Transverse colon (tissue), 4 donors: Measurements from ENCODE around the gene MCFD2. TPM values are rescaled to one million over a fixed set of nuclear protein-coding genes. Genes with fewer than 3 reads are reported as not detected.

Experiments used
- DNase-seq: peaks from one replicate; pipeline ENCODE4 v3.0.0-alpha.2; 2019
- H3K27ac ChIP-seq, 4 donors: fragments of 200-600 bp; sonication (generic); 2 replicates each; pipeline ENCODE4 v1.5.1; 2016 to 2018; ENCODE audit warnings: inconsistent platforms in 4 of 4
- H3K27me3 ChIP-seq: fragments of 200-600 bp; sonication (generic); 2 replicates; pipeline ENCODE4 v1.5.1; 2017; ENCODE audit warnings: inconsistent platforms
- H3K36me3 ChIP-seq, 4 donors: fragments of 200-600 bp; sonication (generic); 2 replicates each; pipeline ENCODE4 v1.5.1; 2017 to 2019; ENCODE audit warnings: inconsistent platforms in 4 of 4
- H3K4me1 ChIP-seq, 4 donors: fragments of 200-600 bp; sonication (generic); 2 replicates each; pipeline ENCODE4 v1.5.1; 2017 to 2020; ENCODE audit warnings: inconsistent platforms in 4 of 4
- H3K4me3 ChIP-seq, 4 donors: fragments of 200-600 bp; sonication (generic); 1 replicate in 1 of 4; 2 replicates in 3 of 4; pipeline versions ENCODE4 v1.5.1 to v1.6.1; 2017 to 2019; ENCODE audit warnings: inconsistent platforms in 4 of 4
- H3K9me3 ChIP-seq, 2 donors: fragments of 200-600 bp; sonication (generic); 2 replicates each; pipeline ENCODE4 v1.5.1; 2017 to 2019; ENCODE audit warnings: inconsistent platforms in 2 of 2
- EP300 ChIP-seq: sonication (generic); formaldehyde crosslinking; IDR thresholded peaks from one replicate; pipeline ENCODE4 v1.6.1; 2017; ENCODE audit warnings: antibody characterized with exemption, low read depth
- POLR2A ChIP-seq: fragments of 450-650 bp; IDR thresholded peaks from one replicate; pipeline ENCODE4 v1.6.1; 2016; ENCODE audit warnings: antibody characterized with exemption, mild to moderate bottlenecking, moderate library complexity
- POLR2AphosphoS5 ChIP-seq, 3 donors: sonication (generic); formaldehyde crosslinking; IDR thresholded peaks; one replicate each; pipeline ENCODE4 v1.6.1; 2016; ENCODE audit warnings: antibody characterized with exemption in 3 of 3
- WGBS, 2 donors: methylation state at CpG; one replicate each; pipeline ENCODE4 v1.1.5; 2018; ENCODE audit warnings: low coverage in 1 of 2; 5-methylcytosine and 5-hydroxymethylcytosine counted together
- in situ Hi-C, 4 donors: fragments of 200-750 bp; cut with MboI; loops; one replicate each; pipeline versions ENCODE4 v1.15.0 to v1.15.1; 2017; ENCODE audit warnings: low sequenced_read_pairs in 3 of 4, low pct_ligation_motif_present in 1 of 4, low pct_unique_long_range_greater_than_20kb in 1 of 4
- intact Hi-C: fragments of 100-400 bp; cut with DNase I; formaldehyde crosslinking; loops from one replicate; pipeline ENCODE4 v1.15.1; 2023; ENCODE audit warnings: low total_unique reads
- total RNA-seq, 4 donors: library from RNA; depleted of rRNA; stranded (reverse); fragments of >200 nt; gene quantifications; one replicate each; pipeline ENCODE4 v1.1.0, GENCODE V29; 2016
- TF ChIP-seq, protein P1 (sequence below), 5 experiments: fragments of 200-600 bp in 3 of 5; fragments of 450-650 bp in 2 of 5; sonication (generic) in 3 of 5; IDR thresholded peaks; 1 replicate in 2 of 5; 2 replicates in 3 of 5; pipeline ENCODE4 v1.5.1; 2016 to 2017; ENCODE audit warnings: antibody characterized with exemption in 5 of 5, inconsistent platforms in 3 of 5, mild to moderate bottlenecking in 2 of 5, moderate library complexity in 1 of 5

Gene MCFD2
- total RNA-seq, 4 donors from 2014 or later, result 14.5 to 40.1 (median 26.8) TPM

DNA sequence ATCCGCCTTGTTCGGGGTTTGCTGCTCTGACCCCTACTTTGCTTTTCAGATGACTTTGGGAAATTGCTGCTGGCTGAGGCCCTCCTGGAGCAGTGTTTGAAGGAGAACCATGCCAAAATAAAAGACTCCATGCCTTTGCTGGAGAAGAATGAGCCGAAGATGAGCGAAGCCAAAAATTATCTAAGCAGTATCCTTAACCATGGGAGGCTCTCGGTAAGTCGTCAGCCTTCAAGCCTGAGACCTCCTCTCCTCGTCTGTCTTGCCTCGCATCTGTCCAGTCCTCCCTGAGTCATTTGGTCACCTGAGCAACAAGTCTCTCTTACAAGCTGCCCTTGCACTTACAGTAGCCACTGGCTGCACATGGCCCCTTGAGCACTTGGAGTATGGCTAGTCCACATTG is 34.7 kb upstream of the MCFD2 start:
- in situ Hi-C loops, result no loop called here
- DNase-seq, result no peak
- Histone ChIP-seq H3K4me3 (no peak overlapping the region), H3K36me3 (no peaks in the 10 kb centered on the region), H3K27me3 (no peaks in the 10 kb centered on the region), H3K9me3 (no peaks in the 10 kb centered on the region), H3K27ac (no peak overlapping the region), H3K4me1 (peaks cover 5 to 31% (median 16%) of the 10 kb centered on the region in 4 donors)
- intact Hi-C loops, result no loop called here
- TF ChIP-seq EP300 (no peak), POLR2AphosphoS5 (IDR thresholded peaks at IDR 0.05) (no peak), POLR2A (no peak)
- TF ChIP-seq, protein P1, sequence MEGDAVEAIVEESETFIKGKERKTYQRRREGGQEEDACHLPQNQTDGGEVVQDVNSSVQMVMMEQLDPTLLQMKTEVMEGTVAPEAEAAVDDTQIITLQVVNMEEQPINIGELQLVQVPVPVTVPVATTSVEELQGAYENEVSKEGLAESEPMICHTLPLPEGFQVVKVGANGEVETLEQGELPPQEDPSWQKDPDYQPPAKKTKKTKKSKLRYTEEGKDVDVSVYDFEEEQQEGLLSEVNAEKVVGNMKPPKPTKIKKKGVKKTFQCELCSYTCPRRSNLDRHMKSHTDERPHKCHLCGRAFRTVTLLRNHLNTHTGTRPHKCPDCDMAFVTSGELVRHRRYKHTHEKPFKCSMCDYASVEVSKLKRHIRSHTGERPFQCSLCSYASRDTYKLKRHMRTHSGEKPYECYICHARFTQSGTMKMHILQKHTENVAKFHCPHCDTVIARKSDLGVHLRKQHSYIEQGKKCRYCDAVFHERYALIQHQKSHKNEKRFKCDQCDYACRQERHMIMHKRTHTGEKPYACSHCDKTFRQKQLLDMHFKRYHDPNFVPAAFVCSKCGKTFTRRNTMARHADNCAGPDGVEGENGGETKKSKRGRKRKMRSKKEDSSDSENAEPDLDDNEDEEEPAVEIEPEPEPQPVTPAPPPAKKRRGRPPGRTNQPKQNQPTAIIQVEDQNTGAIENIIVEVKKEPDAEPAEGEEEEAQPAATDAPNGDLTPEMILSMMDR (IDR thresholded peaks at IDR 0.05), result no peak
- 89 to 94% methylated on average over 3 to 8 of the region's 8 CpGs for WGBS, 2 donors

DNA sequence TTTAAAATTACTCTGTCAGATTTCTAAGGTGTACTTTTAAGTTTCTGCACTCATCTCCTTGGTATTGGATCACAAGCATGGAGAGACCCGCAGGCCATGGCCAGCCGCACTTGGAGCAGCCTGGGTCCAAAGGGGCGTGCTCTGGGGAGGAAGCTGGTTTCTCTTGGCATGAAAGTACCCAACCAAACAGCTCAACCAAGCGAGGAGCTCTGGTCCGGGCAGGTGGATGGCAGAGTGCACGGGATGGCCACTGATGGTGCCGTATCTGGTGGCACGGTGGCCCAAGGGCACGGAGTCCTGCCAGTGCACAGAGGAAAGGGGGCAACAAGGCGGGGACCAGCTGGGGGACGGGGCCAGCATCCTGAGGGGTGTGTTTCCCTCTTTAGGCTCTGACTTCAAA is 32.2 kb upstream of the MCFD2 start:
- no peak overlapping the region for H3K27ac ChIP-seq
- 82% methylated on average over 2 to 11 of the region's 11 CpGs for WGBS, 2 donors

DNA sequence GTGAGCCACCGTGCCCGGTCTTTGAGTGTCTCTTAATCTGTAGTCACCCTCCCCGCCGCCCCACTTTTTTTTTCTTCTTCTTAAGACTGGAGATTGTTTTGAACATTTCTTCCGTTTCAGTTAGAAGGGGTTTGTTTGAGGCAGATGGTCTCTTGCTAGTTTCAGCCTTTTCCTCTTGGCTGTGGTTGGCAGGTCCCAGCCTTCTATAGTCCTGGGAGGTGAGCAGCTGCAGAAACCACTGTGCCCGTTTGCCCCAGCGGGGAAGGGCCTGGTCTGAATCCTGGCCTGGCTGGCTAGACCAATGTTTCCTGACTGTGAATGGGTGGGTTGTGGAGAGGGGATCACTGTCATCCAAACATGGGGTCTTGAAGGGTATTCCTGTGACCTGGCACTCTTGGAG is 30.1 kb upstream of the MCFD2 start:
- WGBS, 2 donors, result 81 to 90% methylated on average over 2 to 7 of the region's 7 CpGs
- H3K27ac ChIP-seq, result no peak overlapping the region
- H3K9me3 ChIP-seq, result no peaks in the 10 kb centered on the region

More for the DNA sequence above, 32.2 kb upstream of the MCFD2 start:
- peaks cover 6 to 34% (median 15%) of the 10 kb centered on the region in 4 donors for H3K4me1 ChIP-seq
- no peaks in the 10 kb centered on the region for H3K36me3 ChIP-seq
- H3K9me3 ChIP-seq, result no peaks in the 10 kb centered on the region
- intact Hi-C loops (no loop called here), in situ Hi-C loops (no loop called here)
- TF ChIP-seq POLR2AphosphoS5 (IDR thresholded peaks at IDR 0.05), result no peak
- no peak for TF ChIP-seq POLR2A
- H3K27me3 ChIP-seq, result no peaks in the 10 kb centered on the region
- DNase-seq, result no peak
- no peak overlapping the region for H3K4me3 ChIP-seq

DNA sequence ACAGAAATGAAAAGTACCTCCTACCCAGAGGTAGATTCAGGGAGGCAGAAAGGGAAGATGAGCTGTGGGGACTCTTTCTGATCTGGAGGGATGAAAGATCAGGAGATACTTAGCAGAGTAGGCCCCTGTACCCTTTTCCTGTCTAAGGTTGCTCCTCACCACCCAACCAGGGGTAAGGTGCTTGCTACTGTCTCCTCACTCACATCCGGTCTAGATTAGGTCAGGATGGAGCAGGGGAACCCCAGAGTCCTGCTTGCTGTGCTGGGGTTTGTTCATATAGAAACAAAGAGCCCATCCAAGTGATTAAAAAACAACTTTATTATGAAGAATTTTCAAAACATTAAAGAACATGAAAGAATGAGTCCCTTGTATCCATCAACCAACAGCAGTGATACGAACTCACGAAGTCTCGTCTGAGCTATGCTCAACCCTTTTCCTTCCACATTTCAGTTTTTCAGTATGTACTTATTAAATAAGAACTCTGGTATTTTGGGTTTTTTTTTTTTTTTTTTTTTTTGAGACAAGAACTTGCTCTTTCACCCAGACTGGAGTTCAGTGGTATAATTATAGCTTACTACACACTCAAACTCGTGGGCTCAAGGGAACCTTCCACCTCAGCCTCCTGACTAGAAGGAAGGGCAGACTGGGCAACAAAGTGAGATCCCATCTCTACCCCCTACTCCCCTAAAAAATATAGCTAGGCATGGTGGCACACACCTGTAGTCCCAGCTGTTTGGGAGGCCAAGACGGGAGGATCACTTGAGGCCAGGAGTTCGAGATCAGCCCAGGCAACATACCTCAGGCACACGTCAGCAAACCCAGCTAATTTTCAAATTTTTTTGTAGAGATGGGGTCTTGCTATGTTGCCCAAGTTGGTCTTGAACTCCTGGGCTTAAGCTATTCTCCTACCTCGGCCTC is 28.5 kb upstream of the MCFD2 start:
- TF ChIP-seq, protein P1 (IDR thresholded peaks at IDR 0.05), result no peak
- TF ChIP-seq EP300 (no peak), POLR2AphosphoS5 (IDR thresholded peaks at IDR 0.05) (no peak), POLR2A (no peak)
- H3K9me3 ChIP-seq, result no peaks in the 10 kb centered on the region
- WGBS, 2 donors, result 78 to 81% methylated on average over 5 to 9 of the region's 9 CpGs
- no peaks in the 10 kb centered on the region for H3K27me3 ChIP-seq
- peak overlapping the region; percentile 13 to 92 (median 56) for H3K27ac ChIP-seq
- H3K4me3 ChIP-seq, result no peak overlapping the region
- no peak for DNase-seq
- in situ Hi-C loops, result no loop called here
- H3K36me3 ChIP-seq, result no peaks in the 10 kb centered on the region
- intact Hi-C loops, result no loop called here
- peaks cover 12 to 54% (median 35%) of the 10 kb centered on the region in 4 donors for H3K4me1 ChIP-seq

More for the DNA sequence above, 30.1 kb upstream of the MCFD2 start:
- Histone ChIP-seq H3K27me3 (no peaks in the 10 kb centered on the region), H3K4me3 (no peak overlapping the region), H3K36me3 (no peaks in the 10 kb centered on the region), H3K4me1 (peaks cover 6 to 44% (median 26%) of the 10 kb centered on the region in 4 donors)
- no peak for DNase-seq
- in situ Hi-C loops (no loop called here), intact Hi-C loops (no loop called here)
- TF ChIP-seq EP300, result no peak
- TF ChIP-seq, protein P1 (IDR thresholded peaks at IDR 0.05), result no peak
- no peak for TF ChIP-seq POLR2A
- no peak for TF ChIP-seq POLR2AphosphoS5 (IDR thresholded peaks at IDR 0.05)
